HG02759 (cell line): ENCODE results near the gene RUFY4.
"Not testable (repeated sequence)": the region's sequence is repeated elsewhere in the genome, so short reads cannot be mapped to it uniquely, and the experiment has no call there.

Source experiments
- ATAC-seq: cut with Tn5 transposase; IDR thresholded peaks from one replicate; pipeline ENCODE4 v1.9.1; 2021; ENCODE audit warnings: mild to moderate bottlenecking, moderate library complexity; ENCODE audit not compliant: unreplicated experiment

RUFY4 gene

GRCh38 chr2:218030409-218031195 lies 38.5 kb upstream of the RUFY4 start:
- ATAC-seq, result no peak

GRCh38 chr2:218031261-218031660 lies 37.8 kb upstream of the RUFY4 start:
- no peak for ATAC-seq

DNA sequence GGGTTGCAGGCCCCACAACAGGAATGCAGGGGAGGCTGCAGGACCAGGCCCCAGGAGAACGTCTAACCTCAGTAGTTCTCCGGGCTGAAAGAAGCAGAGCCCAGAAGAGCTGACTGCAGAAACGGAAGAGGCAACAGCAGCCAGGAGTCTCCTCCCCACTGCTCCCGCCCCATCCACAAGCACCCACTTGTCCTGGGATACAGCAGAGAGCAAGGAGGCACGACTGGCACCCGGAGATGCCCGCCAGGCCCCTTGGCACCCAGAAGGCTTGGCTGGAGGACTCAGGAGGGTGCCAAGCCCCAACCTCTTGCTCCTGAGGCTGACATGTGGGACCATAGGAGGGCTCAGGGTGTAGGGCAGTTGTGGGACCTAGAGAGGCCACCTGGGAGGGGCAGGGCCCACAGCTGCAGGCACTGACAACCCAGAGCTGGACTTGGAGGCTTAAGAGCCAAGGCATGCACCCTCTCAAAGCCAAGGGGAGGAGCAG lies 37.2 kb upstream of the RUFY4 start:
- no peak for ATAC-seq

GRCh38 chr2:218032336-218033171 lies 36.5 kb upstream of the RUFY4 start:
- ATAC-seq, result no peak

DNA sequence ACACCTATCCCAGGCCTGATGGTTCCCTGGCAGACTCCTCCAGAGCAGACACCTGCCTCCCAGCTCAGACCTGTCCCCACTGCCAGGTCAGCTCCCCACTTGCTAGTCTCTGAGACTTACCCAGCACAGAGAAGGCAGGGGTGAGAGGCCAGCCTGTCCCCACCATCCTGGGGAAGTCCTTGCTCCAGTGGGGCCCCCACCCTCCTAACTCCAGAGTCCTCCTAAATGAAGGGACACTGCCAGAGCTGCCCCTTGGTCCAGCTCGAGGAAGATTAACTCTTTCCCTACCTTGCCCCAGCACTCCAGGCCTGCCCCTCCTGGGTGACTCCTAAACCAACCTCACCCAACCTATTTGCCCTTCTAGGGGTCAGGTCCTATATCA lies 35.9 kb upstream of the RUFY4 start:
- ATAC-seq, result no peak

DNA sequence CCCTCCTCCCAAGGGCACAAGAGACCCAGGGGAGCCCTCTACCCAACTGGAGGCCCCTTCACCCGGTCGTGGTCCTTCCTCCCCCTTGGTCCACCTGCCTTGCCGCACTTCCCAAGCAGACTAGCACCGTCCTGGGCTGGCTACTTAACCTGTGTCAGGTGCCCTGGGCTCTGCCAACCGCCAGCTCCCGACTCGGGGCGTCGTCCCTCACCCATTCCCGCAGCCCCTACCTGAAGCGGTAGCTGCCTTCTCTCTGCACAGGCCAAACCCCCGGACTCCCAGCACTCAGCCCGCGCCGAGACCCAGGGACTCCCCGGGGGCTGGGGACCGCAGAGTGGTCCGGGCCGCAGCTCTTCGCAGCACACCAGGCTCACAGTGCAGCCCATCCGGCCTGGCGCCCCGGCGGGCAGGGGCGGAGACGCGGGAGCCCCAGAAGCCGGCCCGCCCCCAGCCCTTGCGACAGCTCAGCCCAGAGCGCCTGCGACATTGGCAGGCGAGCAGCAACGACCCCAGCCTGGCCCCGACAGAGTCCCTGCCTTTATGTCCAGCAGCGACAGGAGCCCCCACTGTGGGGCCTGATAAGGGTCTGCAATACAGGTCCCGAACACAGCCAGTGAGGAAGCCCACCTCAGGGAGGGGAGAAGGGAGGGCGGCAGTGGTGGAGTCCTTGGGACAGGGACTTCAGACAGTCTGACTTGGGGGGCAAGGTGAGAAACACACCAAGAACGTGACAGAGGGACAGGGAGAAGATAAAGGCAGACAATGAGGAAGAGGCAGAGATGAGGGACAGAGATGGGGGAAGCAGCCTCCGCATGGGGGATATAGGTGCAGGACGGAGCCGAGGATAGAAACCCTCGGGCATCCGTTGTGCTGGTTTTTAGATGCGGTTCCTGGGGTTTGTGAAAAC lies 35.2 kb upstream of the RUFY4 start:
- ATAC-seq, result no peak

DNA sequence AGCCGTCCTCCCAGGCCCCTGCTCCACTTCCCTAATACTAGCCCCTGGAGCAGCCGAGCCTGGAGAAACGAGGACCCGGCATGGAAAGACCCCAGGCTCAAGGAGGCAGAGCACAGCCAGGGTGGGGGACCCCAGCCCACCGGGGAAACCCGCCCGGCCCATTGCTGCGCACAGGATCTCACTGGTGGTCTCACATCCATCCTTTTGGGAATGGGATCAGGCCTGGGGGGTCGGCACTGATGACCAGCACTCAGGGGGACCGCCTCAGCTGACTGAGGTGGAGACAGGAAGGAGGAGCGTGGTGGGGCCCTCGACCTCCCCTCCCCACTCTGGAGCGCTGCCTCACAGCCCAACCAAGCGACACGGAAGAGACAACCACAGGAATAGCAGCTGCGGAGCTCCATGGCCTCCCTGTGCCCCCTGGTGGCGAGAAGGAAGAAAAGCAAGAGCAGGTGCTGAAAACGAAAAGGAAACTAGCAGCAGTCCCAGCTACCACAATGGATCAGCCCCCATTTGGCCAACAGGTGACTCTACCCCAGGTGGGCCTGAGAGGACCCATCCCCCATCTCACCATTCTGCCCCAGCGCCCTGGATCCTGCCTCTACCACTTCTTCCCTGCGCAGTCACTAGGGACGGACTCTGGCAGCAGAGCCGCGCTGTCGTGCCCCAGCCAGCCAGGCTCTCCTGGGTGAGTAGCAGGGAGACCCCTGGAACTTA lies 34.4 kb upstream of the RUFY4 start:
- peak; percentile 90 for ATAC-seq

GRCh38 chr2:218035463-218036100 lies 33.5 kb upstream of the RUFY4 start:
- no peak for ATAC-seq

DNA sequence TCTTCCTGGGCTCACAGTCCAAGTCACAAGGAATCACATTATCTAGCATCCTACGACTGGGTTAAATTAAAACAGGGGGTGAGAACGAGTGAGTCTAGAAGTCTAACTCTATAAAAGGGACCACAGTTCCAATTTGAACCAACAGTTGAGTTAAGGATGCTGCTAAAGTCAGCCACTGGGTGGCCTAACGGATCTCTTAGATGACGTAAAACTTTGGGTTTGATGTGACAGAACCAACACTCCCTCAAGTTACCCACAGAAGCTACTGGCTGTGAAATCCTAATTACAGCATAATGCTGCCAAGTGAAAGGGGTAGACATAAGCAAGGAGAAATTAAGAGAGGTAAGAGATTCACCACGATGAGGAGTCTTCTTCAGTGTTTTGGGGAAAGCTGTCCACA lies 32.7 kb upstream of the RUFY4 start:
- ATAC-seq, result no peak

DNA sequence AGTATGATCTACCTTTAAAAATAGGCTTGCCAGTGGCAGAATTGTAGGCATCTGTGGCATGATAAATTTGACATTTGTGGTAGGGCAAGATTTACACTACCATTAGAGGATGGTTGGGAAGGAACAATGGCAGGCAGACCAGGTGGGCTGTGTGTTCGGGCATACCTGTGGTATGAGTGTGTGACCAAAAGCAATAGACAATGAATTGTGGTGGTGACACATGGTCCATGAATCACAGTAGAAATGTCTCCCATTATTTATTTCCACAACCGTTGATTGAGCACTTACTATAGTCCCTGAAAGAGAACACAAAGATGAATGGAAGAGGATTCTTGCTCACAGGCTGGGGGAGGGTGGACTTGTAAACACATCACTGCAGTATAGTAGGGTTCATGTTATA lies 29.9 kb upstream of the RUFY4 start:
- no peak for ATAC-seq

GRCh38 chr2:218040883-218041282 lies 28.2 kb upstream of the RUFY4 start:
- no peak for ATAC-seq

DNA sequence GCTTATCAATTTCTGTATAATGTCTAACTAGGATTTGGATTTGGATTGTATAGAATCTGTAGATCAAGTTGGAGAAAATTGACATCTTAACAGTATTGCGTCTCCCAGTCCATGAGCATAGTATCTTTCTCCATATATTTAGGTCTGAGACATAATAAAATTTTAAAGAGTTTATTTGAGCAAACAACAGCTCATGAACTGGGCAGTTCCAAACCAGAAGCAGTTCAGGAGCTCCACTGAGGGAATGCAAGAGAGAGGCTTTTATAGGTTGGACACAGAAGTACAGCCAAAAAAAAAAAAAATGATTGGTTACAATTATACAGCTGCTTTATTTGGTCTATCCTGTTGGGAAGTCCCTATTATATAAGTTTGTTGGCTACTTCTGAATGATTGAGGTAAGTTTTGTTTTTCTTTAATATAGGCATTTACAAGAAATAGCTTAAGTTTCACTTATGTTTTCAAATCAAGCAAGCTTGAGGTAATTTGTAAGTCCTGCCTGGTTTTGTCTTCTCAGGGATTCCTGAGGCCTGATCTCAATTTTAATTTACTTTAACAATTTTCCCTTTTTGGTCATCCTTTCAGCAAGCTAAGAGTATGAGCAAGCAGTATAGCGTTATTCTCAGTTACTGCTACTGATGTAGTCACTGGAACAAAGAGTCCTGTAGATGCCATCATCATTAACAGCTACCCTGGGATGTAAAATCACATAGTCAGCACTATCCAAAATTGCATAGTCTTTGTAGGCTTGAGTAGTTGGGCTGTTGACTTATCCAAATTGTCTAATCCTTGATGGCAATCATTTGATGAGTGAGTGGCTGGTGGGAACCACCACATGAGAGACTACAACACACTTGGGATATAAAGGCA lies 27.5 kb upstream of the RUFY4 start:
- no peak for ATAC-seq

- no peak for ATAC-seq
Observed at GRCh38 chr2:218043100-218043499, 26.0 kb upstream of the RUFY4 start.

DNA sequence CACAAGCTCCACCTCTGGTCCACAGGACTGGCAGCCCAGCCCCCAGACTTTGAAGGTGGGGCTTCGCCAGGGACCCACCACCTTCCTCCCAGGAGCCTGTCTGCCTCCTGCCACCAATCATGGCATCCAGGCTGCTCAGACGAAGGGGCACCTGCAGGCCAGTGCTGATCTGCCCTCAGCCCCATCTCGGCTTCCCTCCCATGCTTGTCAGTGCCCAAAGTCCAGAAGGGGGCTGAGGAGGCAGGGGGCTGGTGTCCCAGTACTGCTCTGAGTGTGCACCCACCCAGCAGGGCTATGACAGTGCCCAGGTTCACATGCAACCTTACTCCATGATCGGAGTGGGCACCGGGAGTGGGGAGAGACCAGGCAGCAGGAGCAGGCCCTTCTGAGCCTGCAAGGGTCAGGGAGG lies 25.3 kb upstream of the RUFY4 start:
- ATAC-seq, result no peak

- ATAC-seq, result not testable (repeated sequence)
Observed at GRCh38 chr2:218044599-218044998, 24.5 kb upstream of the RUFY4 start.

DNA sequence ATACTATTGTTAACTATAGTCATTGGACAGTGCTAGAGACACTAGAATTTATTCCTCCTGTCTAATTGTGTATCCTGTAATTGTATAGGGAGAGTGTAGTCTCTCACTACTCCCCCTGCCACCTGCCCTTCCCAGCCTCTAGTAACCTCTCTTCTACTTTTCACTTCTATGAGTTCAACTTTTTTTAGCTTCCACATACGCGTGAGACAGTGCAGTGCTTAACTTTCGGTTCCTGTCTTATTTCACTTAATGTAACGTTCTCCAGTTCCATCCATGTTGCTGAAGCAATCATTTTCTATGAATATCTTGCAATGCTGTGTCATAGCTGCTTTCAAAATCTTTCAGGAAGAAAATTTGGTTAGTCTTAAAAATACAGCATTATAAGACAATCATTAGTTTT lies 22.8 kb upstream of the RUFY4 start:
- ATAC-seq, result no peak

DNA sequence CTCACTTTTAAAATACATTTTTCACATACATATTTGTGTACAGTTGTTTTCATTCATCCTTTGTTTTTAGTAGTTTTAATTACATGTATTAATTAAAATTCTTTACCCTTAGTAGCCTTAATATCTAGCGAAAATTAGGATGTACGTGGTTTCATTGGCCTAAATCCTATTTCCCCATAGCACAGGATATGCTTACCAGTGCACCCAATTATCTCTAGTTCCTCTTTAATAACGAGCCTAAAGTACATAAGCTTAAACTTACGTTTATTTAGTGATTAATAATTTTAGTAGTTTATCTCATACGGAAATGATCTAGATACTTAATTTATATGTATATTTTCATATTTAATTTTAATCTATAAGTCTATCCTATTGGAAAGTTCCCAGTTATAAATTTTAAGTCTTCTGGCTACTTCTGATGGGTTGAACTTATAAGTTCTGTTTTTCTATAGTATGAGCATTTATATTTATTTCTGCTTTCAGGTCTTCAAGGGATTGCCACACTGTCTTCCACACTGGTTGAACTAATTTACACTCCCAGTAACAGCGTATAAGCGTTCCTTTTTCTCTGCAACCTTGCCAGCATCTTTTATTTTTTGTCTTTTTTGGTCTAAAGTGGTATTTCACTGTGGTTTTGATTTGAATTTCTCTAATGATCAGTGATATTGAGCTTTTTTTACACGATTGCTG lies 21.4 kb upstream of the RUFY4 start:
- ATAC-seq, result no peak

GRCh38 chr2:218051903-218052302 lies 17.1 kb upstream of the RUFY4 start:
- no peak for ATAC-seq
